IMR-90 (cell line): Measurements from ENCODE around the gene IRF2. TPM values are rescaled to one million over a fixed set of nuclear protein-coding genes. Genes with fewer than 3 reads are reported as not detected.

Experiments
- ATAC-seq: fragments of 200-7000 bp; cut with Tn5 transposase; 2 replicates; pipeline ENCODE4 v1.9.1; 2020; ENCODE audit warnings: low read depth, mild to moderate bottlenecking, moderate library complexity
- BruUV-seq: library from RNA; stranded (reverse); fragments of 400-500 nt; replicated peaks from 2 replicates; lab custom pipeline; 2021; lab: Mats Ljungman, UMichigan
- CTCF ChIA-PET: fragments of 300-600 bp; formaldehyde crosslinking; extraction: SDS; loops from one replicate; lab custom pipeline; 2021; ENCODE audit warnings: antibody characterized with exemption; lab: Yijun Ruan, JAX
- POLR2A ChIA-PET: fragments of 300-600 bp; sonication (Branson Sonifier 250); formaldehyde crosslinking; loops from one replicate; lab custom pipeline; 2022; ENCODE audit warnings: antibody characterized with exemption; ENCODE audit not compliant: unreplicated experiment; lab: Charles Lee
- DNase-seq: peaks from one replicate; pipeline ENCODE4 v3.0.0; 2013
- H2AFZ ChIP-seq: replicated peaks from 2 replicates; pipeline ENCODE3; 2013; ENCODE audit warnings: low read length, mild to moderate bottlenecking; ENCODE audit not compliant: poor library complexity
- H2AK5ac ChIP-seq: 2 replicates; pipeline ENCODE4 v1.6.1; 2013; ENCODE audit warnings: low read depth, low read length, inconsistent platforms
- H2AK9ac ChIP-seq: replicated peaks from 2 replicates; pipeline ENCODE3; 2013; ENCODE audit warnings: mild to moderate bottlenecking, low read depth, low read length, moderate library complexity; ENCODE audit not compliant: poor library complexity
- H2BK120ac ChIP-seq: 2 replicates; pipeline ENCODE4 v1.6.1; 2013; ENCODE audit warnings: low read depth, low read length, inconsistent platforms
- H2BK15ac ChIP-seq: 3 replicates; pipeline ENCODE4 v1.6.1; 2013; ENCODE audit warnings: low read depth, low read length, inconsistent platforms
- H2BK20ac ChIP-seq: 2 replicates; pipeline ENCODE4 v1.6.1; 2013; ENCODE audit warnings: low read depth, mild to moderate bottlenecking, inconsistent platforms, low read length, moderate library complexity
- H2BK5ac ChIP-seq: 2 replicates; pipeline ENCODE4 v1.6.1; 2013; ENCODE audit warnings: mild to moderate bottlenecking, low read depth, low read length, inconsistent platforms; ENCODE audit not compliant: poor library complexity, severe bottlenecking
- H3K14ac ChIP-seq: replicated peaks from 2 replicates; pipeline ENCODE4 v1.6.1; 2013; ENCODE audit warnings: low read depth, low read length, inconsistent platforms
- H3K18ac ChIP-seq: 2 replicates; pipeline ENCODE4 v1.6.1; 2013; ENCODE audit warnings: low read depth, low read length, control low read depth
- H3K23ac ChIP-seq: 2 replicates; pipeline ENCODE4 v1.6.1; 2013; ENCODE audit warnings: low read depth, low read length, inconsistent platforms
- H3K27ac ChIP-seq: 2 replicates; pipeline ENCODE4 v1.5.1; 2013; ENCODE audit warnings: mild to moderate bottlenecking, control low read depth, low read length; ENCODE audit not compliant: insufficient read depth
- H3K27me3 ChIP-seq: 2 replicates; pipeline ENCODE4 v1.6.1; 2013; ENCODE audit warnings: low read length; ENCODE audit not compliant: control insufficient read depth, insufficient read depth
- H3K36me3 ChIP-seq: 2 replicates; pipeline ENCODE4 v1.6.1; 2013; ENCODE audit warnings: low read length, mixed read lengths; ENCODE audit not compliant: control insufficient read depth, insufficient read depth
- H3K4ac ChIP-seq: 2 replicates; pipeline ENCODE4 v1.6.1; 2013; ENCODE audit warnings: low read depth, low read length, inconsistent platforms
- H3K4me1 ChIP-seq: 2 replicates; pipeline ENCODE4 v1.6.1; 2013; ENCODE audit warnings: low read length, mixed read lengths; ENCODE audit not compliant: control insufficient read depth, insufficient read depth
- H3K4me2 ChIP-seq: 2 replicates; pipeline ENCODE4 v1.6.1; 2013; ENCODE audit warnings: low read depth, mild to moderate bottlenecking, control low read depth, low read length, moderate library complexity
- H3K4me3 ChIP-seq: 2 replicates; pipeline ENCODE4 v1.5.1; 2013; ENCODE audit warnings: low read depth, mild to moderate bottlenecking, control low read depth, low read length, moderate library complexity; ENCODE audit not compliant: insufficient read depth
- H3K56ac ChIP-seq: 2 replicates; pipeline ENCODE4 v1.6.1; 2013; ENCODE audit warnings: low read length, inconsistent platforms; ENCODE audit not compliant: insufficient read depth; ENCODE audit errors: extremely low read depth
- H3K79me1 ChIP-seq, 2 experiments: 2 replicates each; pipeline ENCODE4 v1.6.1; 2013; ENCODE audit warnings: low read length in 2 of 2, inconsistent platforms in 1 of 2, low read depth in 1 of 2
- H3K9ac ChIP-seq: 2 replicates; pipeline ENCODE4 v1.6.1; 2013; ENCODE audit warnings: low read depth, low read length, control low read depth
- H3K9me1 ChIP-seq: 2 replicates; pipeline ENCODE4 v1.6.1; 2013; ENCODE audit warnings: low read length, inconsistent platforms; ENCODE audit not compliant: insufficient read depth
- H3K9me3 ChIP-seq: 2 replicates; pipeline ENCODE4 v1.6.1; 2013; ENCODE audit warnings: low read length; ENCODE audit not compliant: control insufficient read depth, insufficient read depth
- H4K20me1 ChIP-seq: 2 replicates; pipeline ENCODE4 v1.6.1; 2013; ENCODE audit warnings: low read length, inconsistent platforms; ENCODE audit not compliant: insufficient read depth
- H4K5ac ChIP-seq: 2 replicates; pipeline ENCODE4 v1.6.1; 2013; ENCODE audit warnings: mild to moderate bottlenecking, low read depth, low read length, control low read depth
- H4K8ac ChIP-seq, 2 experiments: 2 replicates each; pipeline ENCODE4 v1.6.1; 2013; ENCODE audit warnings: low read depth in 2 of 2, low read length in 2 of 2, control low read depth in 1 of 2, inconsistent platforms in 1 of 2
- H4K91ac ChIP-seq: 2 replicates; pipeline ENCODE4 v1.6.1; 2013; ENCODE audit warnings: low read depth, low read length, inconsistent platforms; ENCODE audit not compliant: insufficient read depth
- CEBPB ChIP-seq: IDR thresholded peaks from 2 replicates; pipeline ENCODE4 v1.6.1; 2012; ENCODE audit warnings: low read depth, low read length, improper control_type of control experiment
- CHD1 ChIP-seq: IDR thresholded peaks from 2 replicates; pipeline ENCODE4 v1.6.1; 2012; ENCODE audit warnings: low read depth, low read length, improper control_type of control experiment
- CTCF ChIP-seq: conservative IDR thresholded peaks from 2 replicates; pipeline ENCODE4 v1.5.1; 2012; ENCODE audit warnings: mild to moderate bottlenecking, low read depth, low read length, improper control_type of control experiment
- FOS ChIP-seq: fragments of 150-350 bp; IDR thresholded peaks from 2 replicates; pipeline ENCODE4 v1.6.1; 2016; ENCODE audit warnings: low read depth, low read length
- MAFK ChIP-seq: IDR thresholded peaks from 2 replicates; pipeline ENCODE4 v1.6.1; 2012; ENCODE audit warnings: low read depth, low read length, improper control_type of control experiment
- MXI1 ChIP-seq: IDR thresholded peaks from 2 replicates; pipeline ENCODE4 v1.6.1; 2012; ENCODE audit warnings: low read depth, mild to moderate bottlenecking, low read length, moderate library complexity, borderline replicate concordance
- RCOR1 ChIP-seq: IDR thresholded peaks from 2 replicates; pipeline ENCODE4 v1.6.1; 2012; ENCODE audit warnings: mild to moderate bottlenecking, low read length, improper control_type of control experiment; ENCODE audit not compliant: insufficient replicate concordance
- RFX5 ChIP-seq: IDR thresholded peaks from 2 replicates; pipeline ENCODE4 v1.8.0; 2012; ENCODE audit warnings: low read depth, mild to moderate bottlenecking, low read length, moderate library complexity
- SMC3 ChIP-seq: fragments of 150-350 bp; IDR thresholded peaks from 2 replicates; pipeline ENCODE4 v1.6.1; 2016; ENCODE audit warnings: low read depth, mild to moderate bottlenecking, antibody characterized with exemption, low read length, moderate library complexity
- USF2 ChIP-seq: fragments of 150-350 bp; IDR thresholded peaks from 2 replicates; pipeline ENCODE4 v1.6.1; 2017; ENCODE audit warnings: mild to moderate bottlenecking, antibody characterized with exemption, low read length, low read depth
- WGBS, 2 experiments: methylation state at CpG; one replicate each; pipeline versions ENCODE4 v1.1.5 to v1.1.7; 2013; ENCODE audit warnings: missing lambda C conversion rate in 2 of 2; ENCODE audit not compliant: insufficient read length in 1 of 2; ENCODE audit errors: extremely low coverage in 2 of 2; 5-methylcytosine and 5-hydroxymethylcytosine counted together
- dilution Hi-C: fragments of 300-500 bp; cut with HindIII; formaldehyde crosslinking; loops from one replicate; pipeline ENCODE4 v1.14.3; 2018; ENCODE audit warnings: low sequenced_read_pairs; ENCODE audit not compliant: unreplicated experiment
- in situ Hi-C: fragments of 300-500 bp; cut with MboI; formaldehyde crosslinking; loops from 3 replicates; pipeline ENCODE4 v1.14.3; 2019; ENCODE audit warnings: low sequenced_read_pairs, inconsistent platforms, mixed read lengths
- intact Hi-C: fragments of 100-400 bp; cut with micrococcal nuclease; formaldehyde crosslinking; loops from 2 replicates; pipeline ENCODE4 v1.10.0; 2022
- polyA plus RNA-seq, 3 experiments: library from polyadenylated mRNA; depleted of rRNA; stranded (reverse); fragments of >200 nt; gene quantifications; 2 replicates each; pipeline ENCODE4 v1.2.3, GENCODE V29; 2012; ENCODE audit warnings: low replicate concordance in 1 of 3
- total RNA-seq: library from RNA; depleted of rRNA; stranded (reverse); fragments of >200 nt; gene quantifications from 2 replicates; pipeline ENCODE4 v1.2.3, GENCODE V29; 2012

The IRF2 gene
- total and polyA plus RNA-seq, 2 of the 4 experiments (the other 2 are of a cell fraction) = 16.5 to 21.9 TPM

- no peak for TF ChIP-seq USF2
Observed at GRCh38 chr4:184461711-184462441, 12.5 kb downstream of the IRF2 start (continued).

- Histone ChIP-seq H3K4me3 (no peak overlapping the region), H3K27me3 (no peaks in the 10 kb centered on the region), H3K23ac (peak overlapping the region; percentile 37; the same call in 1 of the 2 replicates), H4K5ac (no peak overlapping the region), H3K79me1 (peaks cover 41 to 67% of the 10 kb centered on the region in 2 experiments), H2AFZ (no peak overlapping the region), H4K20me1 (peaks cover 31% of the 10 kb centered on the region; the same call in 1 of the 2 replicates), H3K4ac (no peak overlapping the region), H2BK20ac (no peak overlapping the region), H3K9ac (no peak overlapping the region; the same call in 1 of the 2 replicates), H4K8ac (no peak overlapping the region; a peak in 1 of 4 replicates), H2BK15ac (no peak overlapping the region), H3K18ac (no peak overlapping the region), H2AK9ac (no peak overlapping the region), H2AK5ac (no peak overlapping the region), H3K9me1 (peaks cover 13% of the 10 kb centered on the region; the same call in 1 of the 2 replicates), H3K4me1 (peaks cover 8% of the 10 kb centered on the region), H3K14ac (no peak overlapping the region), H3K27ac (no peak overlapping the region), H3K4me2 (no peak overlapping the region), H2BK5ac (no peak overlapping the region), H2BK120ac (no peak overlapping the region), H3K9me3 (no peaks in the 10 kb centered on the region), H3K56ac (no peak overlapping the region), H3K36me3 (peaks cover 2% of the 10 kb centered on the region; the same call in 1 of the 2 replicates), H4K91ac (no peak overlapping the region)
- in situ Hi-C loops (no loop called here), intact Hi-C loops (no loop called here), dilution Hi-C loops (no loop called here)
- CTCF ChIA-PET = no interaction called here
- POLR2A ChIA-PET = no interaction called here
- DNase-seq = no peak
- ATAC-seq = no peak
- no CpG with 5 or more reads among the region's 13 CpGs for WGBS, 2 experiments
- BruUV-seq = no TSS peak
- no peak for TF ChIP-seq USF2
- TF ChIP-seq MAFK = no peak
- no peak for TF ChIP-seq RCOR1
- no peak for TF ChIP-seq MXI1
- TF ChIP-seq CHD1 = no peak
- TF ChIP-seq CEBPB = no peak
- TF ChIP-seq CTCF = no peak
- TF ChIP-seq RFX5 = no peak
- TF ChIP-seq SMC3 = no peak
- no peak for TF ChIP-seq FOS
Observed at GRCh38 chr4:184460499-184461285, 13.7 kb downstream of the IRF2 start.
